Activated T-helper 1 cell treated with anti-CD3 and anti-CD28 coated beads, Interleukin-12 subunit alpha, Interleukin-12 subunit beta, Interleukin-2, Interleukin-4 antibody, amounts not matched to agents 30 ng/mL and 10 ng/mL and 1 ng/mL, durations not matched to agents 14 hours and 24 hours and 36 hours (primary cell): ENCODE data around the gene ANKRD33. TPM values are rescaled to one million over a fixed set of nuclear protein-coding genes. Genes with fewer than 3 reads are reported as not detected.

Source experiments
- DNase-seq: peaks from one replicate; pipeline ENCODE4 v3.0.0; 2021; ENCODE audit warnings: low spot score
- H3K27ac Mint-ChIP-seq: one replicate; pipeline ENCODE4 v1.8.0; 2021; ENCODE audit warnings: mild to moderate bottlenecking, mixed read lengths
- H3K27me3 Mint-ChIP-seq: one replicate; pipeline ENCODE4 v1.8.0; 2022; ENCODE audit warnings: mild to moderate bottlenecking, moderate library complexity, mixed read lengths; ENCODE audit not compliant: insufficient read depth
- H3K36me3 Mint-ChIP-seq: one replicate; pipeline ENCODE4 v1.8.0; 2021; ENCODE audit warnings: low read depth, mixed read lengths
- H3K4me1 Mint-ChIP-seq: one replicate; pipeline ENCODE4 v1.8.0; 2021; ENCODE audit warnings: low read depth, mixed read lengths
- H3K4me3 Mint-ChIP-seq: one replicate; pipeline ENCODE4 v1.8.0; 2021; ENCODE audit warnings: mild to moderate bottlenecking, moderate library complexity, mixed read lengths
- H3K9me3 Mint-ChIP-seq: one replicate; pipeline ENCODE4 v1.8.0; 2021; ENCODE audit warnings: mixed read lengths
- intact Hi-C: fragments of 100-400 bp; cut with micrococcal nuclease; formaldehyde crosslinking; loops from one replicate; pipeline ENCODE4 v1.15.1; 2024
- total RNA-seq: library from RNA; stranded (reverse); gene quantifications from 2 replicates; pipeline ENCODE4 v1.2.3, GENCODE V29; 2022

Gene ANKRD33
- total RNA-seq, 1 donor from 2014 or later: not detected

DNA sequence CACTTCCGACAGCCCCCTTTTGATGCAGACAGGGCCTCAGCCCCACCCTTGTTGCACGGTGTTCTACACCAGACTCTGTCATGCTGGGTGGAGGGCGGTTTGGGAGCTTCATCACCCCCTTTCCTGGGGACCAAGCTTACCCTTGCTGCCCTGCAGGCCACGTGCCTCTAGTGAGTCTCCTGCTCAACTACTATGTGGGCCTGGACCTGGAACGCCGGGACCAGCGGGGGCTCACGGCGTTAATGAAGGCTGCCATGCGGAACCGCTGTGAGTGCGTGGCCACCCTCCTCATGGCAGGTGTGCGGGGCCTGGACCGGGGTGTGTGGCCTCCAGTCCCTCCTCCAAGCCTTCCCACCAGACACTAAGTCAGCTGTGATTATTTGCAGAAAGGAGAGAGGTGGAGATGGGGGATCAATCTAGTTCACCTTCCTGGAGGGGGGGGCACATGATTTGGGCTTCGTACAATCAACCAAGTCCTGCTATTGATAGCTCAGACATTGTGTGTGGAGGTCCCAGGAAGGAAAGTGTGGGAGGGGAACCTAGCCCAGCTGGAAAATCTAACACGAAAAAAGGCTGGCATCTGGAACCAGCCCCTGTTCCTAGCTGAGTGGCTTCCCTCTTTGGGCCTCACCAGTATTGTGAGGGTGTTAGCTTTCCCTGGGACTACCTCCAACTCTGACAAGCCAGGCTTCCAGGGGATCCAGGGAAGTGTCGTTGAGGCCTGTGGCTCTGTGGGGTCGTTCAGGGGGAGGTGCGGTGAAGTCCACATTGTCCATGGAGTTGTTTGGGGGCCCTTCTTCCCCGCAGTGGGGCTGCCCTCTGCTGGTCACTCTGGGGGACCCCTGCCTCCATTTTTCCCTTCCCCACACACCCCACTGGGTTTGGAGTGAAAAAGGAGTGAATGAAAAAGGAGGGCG lies 1.6 kb downstream of the ANKRD33 start:
- Mint-ChIP-seq H3K4me3 (no peak overlapping the region), H3K36me3 (no peaks in the 10 kb centered on the region), H3K9me3 (no peaks in the 10 kb centered on the region), H3K27me3 (peaks cover 4% of the 10 kb centered on the region), H3K4me1 (peaks cover 10% of the 10 kb centered on the region), H3K27ac (no peak overlapping the region)
- no peak for DNase-seq
- intact Hi-C loops: no loop called here

DNA sequence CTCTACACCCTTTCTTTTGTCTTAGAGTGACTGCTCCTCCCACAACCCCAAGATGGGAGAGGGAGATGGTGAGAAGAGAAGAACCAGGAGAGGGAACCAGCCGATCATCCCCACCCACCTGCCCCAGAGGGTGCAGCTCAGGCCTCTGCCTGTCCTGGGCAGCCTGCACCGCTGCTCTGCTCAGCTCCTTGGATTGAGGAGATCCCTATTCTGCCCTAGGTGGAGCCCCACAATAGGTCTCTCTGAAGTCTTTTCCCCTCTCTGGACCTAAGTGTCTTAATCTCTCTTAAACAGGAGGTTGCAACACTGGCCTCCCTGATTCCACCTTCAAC lies 2.2 kb downstream of the ANKRD33 start:
- Mint-ChIP-seq H3K4me3 (no peak overlapping the region), H3K27ac (no peak overlapping the region), H3K9me3 (no peaks in the 10 kb centered on the region), H3K27me3 (peaks cover 7% of the 10 kb centered on the region), H3K4me1 (peaks cover 10% of the 10 kb centered on the region), H3K36me3 (no peaks in the 10 kb centered on the region)
- no peak for DNase-seq
- intact Hi-C loops: no loop called here

- DNase-seq: no peak
- Mint-ChIP-seq H3K36me3 (no peaks in the 10 kb centered on the region), H3K4me1 (peaks cover 10% of the 10 kb centered on the region), H3K27me3 (peaks cover 7% of the 10 kb centered on the region), H3K9me3 (no peaks in the 10 kb centered on the region), H3K27ac (no peak overlapping the region), H3K4me3 (no peak overlapping the region)
- intact Hi-C loops: no loop called here
These were observed 2.7 kb downstream of the ANKRD33 start for GRCh38 chr12:51890511-51891171.

- H3K27ac Mint-ChIP-seq: no peak overlapping the region
- H3K9me3 Mint-ChIP-seq: no peaks in the 10 kb centered on the region
- H3K27me3 Mint-ChIP-seq: peaks cover 7% of the 10 kb centered on the region
- H3K36me3 Mint-ChIP-seq: no peaks in the 10 kb centered on the region
- H3K4me3 Mint-ChIP-seq: no peak overlapping the region
- DNase-seq: no peak
- intact Hi-C loops: loop anchor here (1.0 kb wide), 1 partner anchor 88 kb away; no protein-coding TSS in a partner anchor
- H3K4me1 Mint-ChIP-seq: no peaks in the 10 kb centered on the region
These were observed 3.9 kb downstream of the ANKRD33 start for GRCh38 chr12:51891843-51892242.

DNA sequence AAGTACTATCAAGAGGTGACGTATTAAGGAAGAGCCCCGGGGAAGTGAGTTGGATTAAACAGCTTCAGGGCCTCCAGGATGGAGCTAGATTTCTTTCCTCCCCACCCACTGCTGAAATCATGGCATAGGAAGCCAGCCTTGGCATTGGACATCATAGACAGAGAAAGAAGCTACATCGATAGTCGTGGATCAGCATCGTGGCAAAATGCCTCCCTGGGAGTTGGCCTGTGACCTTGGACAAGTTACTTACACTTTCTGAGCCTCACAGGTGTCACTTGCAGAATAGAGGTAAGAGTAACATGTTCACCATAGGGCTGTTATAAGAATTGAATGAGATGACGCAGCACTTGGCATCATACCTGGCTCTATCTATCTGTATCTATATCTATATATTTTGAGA lies 5.9 kb downstream of the ANKRD33 start:
- no peak for DNase-seq
- Mint-ChIP-seq H3K27ac (no peak overlapping the region), H3K27me3 (peaks cover 7% of the 10 kb centered on the region), H3K4me1 (no peaks in the 10 kb centered on the region), H3K9me3 (no peaks in the 10 kb centered on the region), H3K4me3 (no peak overlapping the region), H3K36me3 (no peaks in the 10 kb centered on the region)
- intact Hi-C loops: no loop called here

GRCh38 chr12:51895378-51896135 lies 7.7 kb downstream of the ANKRD33 start:
- H3K4me3 Mint-ChIP-seq: no peak overlapping the region
- intact Hi-C loops: no loop called here
- no peak for DNase-seq
- H3K4me1 Mint-ChIP-seq: no peaks in the 10 kb centered on the region
- H3K9me3 Mint-ChIP-seq: no peaks in the 10 kb centered on the region
- H3K27me3 Mint-ChIP-seq: peaks cover 7% of the 10 kb centered on the region
- H3K27ac Mint-ChIP-seq: no peak overlapping the region
- no peaks in the 10 kb centered on the region for H3K36me3 Mint-ChIP-seq

- intact Hi-C loops: no loop called here
- no peak overlapping the region for H3K4me3 Mint-ChIP-seq
- no peaks in the 10 kb centered on the region for H3K4me1 Mint-ChIP-seq
- H3K27me3 Mint-ChIP-seq: peaks cover 7% of the 10 kb centered on the region
- H3K27ac Mint-ChIP-seq: no peak overlapping the region
- no peak for DNase-seq
- no peaks in the 10 kb centered on the region for H3K36me3 Mint-ChIP-seq
- no peaks in the 10 kb centered on the region for H3K9me3 Mint-ChIP-seq
These were observed 8.3 kb downstream of the ANKRD33 start for GRCh38 chr12:51896236-51896635.

DNA sequence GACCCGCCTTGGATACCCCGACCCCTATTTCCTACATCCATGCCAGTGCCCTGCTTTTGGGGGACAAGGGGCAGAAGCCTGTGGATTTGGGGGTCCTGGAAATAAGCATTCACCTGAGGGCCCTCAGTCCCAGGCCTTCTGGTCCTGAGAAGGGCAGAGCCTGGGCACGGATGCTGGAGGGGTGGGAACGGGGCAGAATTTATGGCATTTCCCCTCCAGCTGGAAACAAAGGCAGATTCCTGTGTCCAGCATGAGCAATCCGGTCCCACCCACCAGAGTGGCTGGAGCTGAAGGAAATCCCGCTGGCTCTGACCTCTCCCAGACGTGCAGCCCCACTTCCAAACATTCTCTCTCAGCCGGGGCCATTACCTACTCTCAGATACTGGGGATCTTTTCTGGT lies 9.3 kb downstream of the ANKRD33 start:
- H3K4me3 Mint-ChIP-seq: no peak overlapping the region
- H3K27ac Mint-ChIP-seq: no peak overlapping the region
- no peaks in the 10 kb centered on the region for H3K4me1 Mint-ChIP-seq
- intact Hi-C loops: no loop called here
- H3K9me3 Mint-ChIP-seq: no peaks in the 10 kb centered on the region
- peaks cover 7% of the 10 kb centered on the region for H3K27me3 Mint-ChIP-seq
- DNase-seq: no peak
- H3K36me3 Mint-ChIP-seq: no peaks in the 10 kb centered on the region

DNA sequence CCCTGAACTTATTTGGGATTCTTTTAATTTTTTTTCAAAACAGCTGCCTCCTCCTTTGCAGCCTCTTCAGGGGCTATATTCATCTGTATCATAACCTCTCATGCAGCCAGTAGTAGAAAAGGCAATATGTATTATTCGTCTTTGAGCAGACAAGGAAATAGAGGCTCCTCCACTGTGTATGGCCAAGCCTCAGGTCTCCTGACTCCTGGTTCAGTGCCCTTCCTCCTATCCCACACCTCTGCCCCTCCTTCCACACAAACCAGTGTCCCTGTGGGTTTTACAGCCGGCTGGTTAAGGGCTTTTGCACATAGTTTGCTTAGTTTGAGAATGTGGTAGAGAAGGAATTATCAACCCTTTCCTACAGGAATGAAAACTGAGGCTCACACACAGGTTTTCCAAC lies 10.6 kb downstream of the ANKRD33 start:
- no peak overlapping the region for H3K4me3 Mint-ChIP-seq
- no peaks in the 10 kb centered on the region for H3K4me1 Mint-ChIP-seq
- no peaks in the 10 kb centered on the region for H3K36me3 Mint-ChIP-seq
- no peak overlapping the region for H3K27ac Mint-ChIP-seq
- intact Hi-C loops: no loop called here
- no peak for DNase-seq
- H3K9me3 Mint-ChIP-seq: no peaks in the 10 kb centered on the region
- H3K27me3 Mint-ChIP-seq: peaks cover 4% of the 10 kb centered on the region

DNA sequence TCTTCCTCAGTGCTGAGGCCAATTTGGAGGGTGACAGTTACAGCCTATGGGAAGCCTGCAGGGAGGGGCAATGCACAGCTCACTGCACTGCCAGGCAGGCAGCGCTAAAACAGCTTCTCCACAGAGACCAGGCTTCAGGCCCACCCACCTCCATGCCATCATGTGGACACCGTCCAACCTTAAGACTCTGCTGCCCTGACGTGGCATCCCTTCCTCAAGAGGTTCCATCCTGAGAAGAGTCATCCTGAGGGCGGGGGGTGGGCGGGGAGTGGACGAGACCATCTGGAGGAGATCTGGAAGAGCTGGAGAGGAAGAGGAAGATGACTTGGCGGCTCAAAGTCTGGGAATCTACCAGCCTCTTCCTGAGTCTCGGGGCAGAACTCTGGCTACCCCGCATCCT lies 11.0 kb downstream of the ANKRD33 start:
- Mint-ChIP-seq H3K9me3 (no peaks in the 10 kb centered on the region), H3K27ac (no peak overlapping the region), H3K27me3 (peaks cover 4% of the 10 kb centered on the region), H3K36me3 (no peaks in the 10 kb centered on the region), H3K4me3 (no peak overlapping the region), H3K4me1 (no peaks in the 10 kb centered on the region)
- no peak for DNase-seq
- intact Hi-C loops: no loop called here

- intact Hi-C loops: no loop called here
- DNase-seq: no peak
- H3K4me3 Mint-ChIP-seq: no peak overlapping the region
- H3K4me1 Mint-ChIP-seq: no peaks in the 10 kb centered on the region
- peaks cover 4% of the 10 kb centered on the region for H3K27me3 Mint-ChIP-seq
- H3K36me3 Mint-ChIP-seq: no peaks in the 10 kb centered on the region
- H3K27ac Mint-ChIP-seq: no peak overlapping the region
- H3K9me3 Mint-ChIP-seq: no peaks in the 10 kb centered on the region
These were observed 12.5 kb downstream of the ANKRD33 start for GRCh38 chr12:51900323-51900889.

- DNase-seq: no peak
- no peaks in the 10 kb centered on the region for H3K9me3 Mint-ChIP-seq
- H3K4me1 Mint-ChIP-seq: no peaks in the 10 kb centered on the region
- peaks cover 11% of the 10 kb centered on the region for H3K27me3 Mint-ChIP-seq
- H3K36me3 Mint-ChIP-seq: no peaks in the 10 kb centered on the region
- no peak overlapping the region for H3K4me3 Mint-ChIP-seq
- no peak overlapping the region for H3K27ac Mint-ChIP-seq
- intact Hi-C loops: no loop called here
These were observed 13.4 kb downstream of the ANKRD33 start for GRCh38 chr12:51901121-51901817.
